Esophagus (tissue), 2 donors: ENCODE results near the gene RGS2. TPM values are rescaled to one million over a fixed set of nuclear protein-coding genes. Genes with fewer than 3 reads are reported as not detected.

Experiments used
- H3K27ac ChIP-seq, 2 donors: one replicate each; pipeline ENCODE4 v1.5.1; 2013; ENCODE audit warnings: low read depth in 2 of 2, mild to moderate bottlenecking in 2 of 2, inconsistent platforms in 1 of 2, low read length in 1 of 2, moderate library complexity in 1 of 2
- H3K27me3 ChIP-seq, 2 donors: one replicate each; pipeline ENCODE4 v1.6.1; 2013; ENCODE audit warnings: low read length in 2 of 2, control low read depth in 1 of 2, mild to moderate bottlenecking in 1 of 2; ENCODE audit not compliant: insufficient read depth in 2 of 2, control insufficient read depth in 1 of 2
- H3K36me3 ChIP-seq, 2 donors: one replicate each; pipeline ENCODE4 v1.6.1; 2013; ENCODE audit warnings: low read length in 1 of 2; ENCODE audit not compliant: control insufficient read depth in 2 of 2, insufficient read depth in 2 of 2
- H3K4me1 ChIP-seq, 2 donors: one replicate each; pipeline ENCODE4 v1.6.1; 2013; ENCODE audit warnings: low read length in 1 of 2; ENCODE audit not compliant: control insufficient read depth in 2 of 2, insufficient read depth in 2 of 2
- H3K4me3 ChIP-seq, 2 donors: one replicate each; pipeline ENCODE4 v1.5.1; 2013; ENCODE audit warnings: low read length in 2 of 2, mild to moderate bottlenecking in 2 of 2, low read depth in 1 of 2, moderate library complexity in 1 of 2
- H3K9me3 ChIP-seq, 2 donors: one replicate each; pipeline ENCODE4 v1.6.1; 2013; ENCODE audit warnings: mild to moderate bottlenecking in 2 of 2, low read depth in 1 of 2, low read length in 1 of 2, moderate library complexity in 1 of 2; ENCODE audit not compliant: control insufficient read depth in 2 of 2, insufficient read depth in 1 of 2
- WGBS, 2 donors: extraction: QIAGEN DNeasy Blood & Tissue Kit; methylation state at CpG; one replicate each; pipeline ENCODE4 v1.1.7; 2013; 5-methylcytosine and 5-hydroxymethylcytosine counted together
- polyA plus RNA-seq, 2 donors: library from polyadenylated mRNA; stranded (reverse); fragments of 200-250 nt; gene quantifications; one replicate each; pipeline ENCODE4 v1.2.3, GENCODE V29; 2013
- donor health status: healthy with polysubstance abuse.
- donor health status: Bipolar disorder and iron deficiency.

RGS2 gene
- polyA plus RNA-seq, 2 donors, result 31.4 to 52.5 TPM

- 79 to 86% methylated on average over 2 of the region's 2 CpGs for WGBS, 2 donors
- H3K4me1 ChIP-seq, result no peaks in the 10 kb centered on the region
- no peak overlapping the region for H3K27ac ChIP-seq
Measured at GRCh38 chr1:192792628-192793027, 16.2 kb upstream of the RGS2 start.

GRCh38 chr1:192793983-192794767, 14.7 kb upstream of the RGS2 start:
- no peak overlapping the region for H3K27ac ChIP-seq
- no peaks in the 10 kb centered on the region for H3K4me1 ChIP-seq
- H3K4me3 ChIP-seq, result no peak overlapping the region
- no peaks in the 10 kb centered on the region for H3K36me3 ChIP-seq
- no peaks in the 10 kb centered on the region for H3K27me3 ChIP-seq
- H3K9me3 ChIP-seq, result no peaks in the 10 kb centered on the region
- 87 to 97% methylated on average over 2 of the region's 2 CpGs for WGBS, 2 donors

More at GRCh38 chr1:192792628-192793027, 16.2 kb upstream of the RGS2 start:
- Histone ChIP-seq H3K4me3 (no peak overlapping the region), H3K36me3 (no peaks in the 10 kb centered on the region), H3K27me3 (no peaks in the 10 kb centered on the region), H3K9me3 (no peaks in the 10 kb centered on the region)

GRCh38 chr1:192794768-192795035, 14.1 kb upstream of the RGS2 start:
- Histone ChIP-seq H3K9me3 (no peaks in the 10 kb centered on the region), H3K4me1 (no peaks in the 10 kb centered on the region), H3K27ac (no peak overlapping the region), H3K4me3 (no peak overlapping the region), H3K27me3 (no peaks in the 10 kb centered on the region), H3K36me3 (no peaks in the 10 kb centered on the region)

GRCh38 chr1:192795916-192796618, 12.8 kb upstream of the RGS2 start:
- Histone ChIP-seq H3K27ac (no peak overlapping the region), H3K27me3 (no peaks in the 10 kb centered on the region), H3K9me3 (no peaks in the 10 kb centered on the region), H3K4me3 (no peak overlapping the region), H3K36me3 (no peaks in the 10 kb centered on the region), H3K4me1 (no peaks in the 10 kb centered on the region)
- 74 to 95% methylated on average over 1 of the region's 1 CpG for WGBS, 2 donors

GRCh38 chr1:192797143-192797542, 11.7 kb upstream of the RGS2 start:
- H3K4me1 ChIP-seq, result no peaks in the 10 kb centered on the region
- no peak overlapping the region for H3K27ac ChIP-seq
- no peaks in the 10 kb centered on the region for H3K27me3 ChIP-seq
- H3K36me3 ChIP-seq, result no peaks in the 10 kb centered on the region
- WGBS, 2 donors, result 90 to 95% methylated on average over 1 of the region's 1 CpG
- H3K9me3 ChIP-seq, result no peaks in the 10 kb centered on the region
- H3K4me3 ChIP-seq, result no peak overlapping the region

GRCh38 chr1:192797891-192798290, 10.9 kb upstream of the RGS2 start:
- H3K4me3 ChIP-seq, result no peak overlapping the region
- H3K27ac ChIP-seq, result no peak overlapping the region
- H3K27me3 ChIP-seq, result no peaks in the 10 kb centered on the region
- 83 to 87% methylated on average over 7 of the region's 7 CpGs for WGBS, 2 donors
- no peaks in the 10 kb centered on the region for H3K4me1 ChIP-seq
- no peaks in the 10 kb centered on the region for H3K36me3 ChIP-seq
- H3K9me3 ChIP-seq, result no peaks in the 10 kb centered on the region

- no peaks in the 10 kb centered on the region for H3K4me1 ChIP-seq
- H3K36me3 ChIP-seq, result no peaks in the 10 kb centered on the region
- H3K4me3 ChIP-seq, result no peak overlapping the region
- H3K27ac ChIP-seq, result no peak overlapping the region
- no peaks in the 10 kb centered on the region for H3K27me3 ChIP-seq
- H3K9me3 ChIP-seq, result no peaks in the 10 kb centered on the region
- WGBS, 2 donors, result 77 to 83% methylated on average over 2 of the region's 2 CpGs
Measured at GRCh38 chr1:192801451-192801850, 7.4 kb upstream of the RGS2 start.

- H3K4me1 ChIP-seq, result no peaks in the 10 kb centered on the region
- no peaks in the 10 kb centered on the region for H3K9me3 ChIP-seq
- no peaks in the 10 kb centered on the region for H3K36me3 ChIP-seq
- H3K27ac ChIP-seq, result no peak overlapping the region
- H3K4me3 ChIP-seq, result no peak overlapping the region
- H3K27me3 ChIP-seq, result no peaks in the 10 kb centered on the region
Measured at GRCh38 chr1:192802406-192802805, 6.4 kb upstream of the RGS2 start.

- H3K36me3 ChIP-seq, result no peaks in the 10 kb centered on the region
- H3K9me3 ChIP-seq, result no peaks in the 10 kb centered on the region
- peaks cover 0 to 3% of the 10 kb centered on the region in 2 donors for H3K4me1 ChIP-seq
- H3K27ac ChIP-seq, result no peak overlapping the region
- no peak overlapping the region for H3K4me3 ChIP-seq
- no peaks in the 10 kb centered on the region for H3K27me3 ChIP-seq
Measured at GRCh38 chr1:192803501-192803900, 5.3 kb upstream of the RGS2 start.

GRCh38 chr1:192805832-192806323, 3.0 kb upstream of the RGS2 start:
- H3K9me3 ChIP-seq, result no peaks in the 10 kb centered on the region
- 71 to 78% methylated on average over 2 of the region's 2 CpGs for WGBS, 2 donors
- no peak overlapping the region for H3K27ac ChIP-seq
- peaks cover 0 to 3% of the 10 kb centered on the region in 2 donors for H3K36me3 ChIP-seq
- no peak overlapping the region for H3K4me3 ChIP-seq
- peaks cover 0 to 3% of the 10 kb centered on the region in 2 donors for H3K4me1 ChIP-seq
- no peaks in the 10 kb centered on the region for H3K27me3 ChIP-seq
